NCI-H2029 treated with DMSO at 0.1 percent for 48 hours (cell line): ENCODE results near the gene ANGEL2.
A peak's percentile ranks its signal among the peaks of the same experiment; 100 is the strongest.

Source experiments
- DNase-seq: peaks from one replicate; lab custom pipeline; 2025; lab: John Stamatoyannopoulos, UW

ANGEL2 gene

GRCh38 chr1:212951126-212951946 lies 64.3 kb downstream of the ANGEL2 start:
- DNase-seq, result no peak

- DNase-seq, result peak; percentile 74
Observed at GRCh38 chr1:212950243-212951125, 65.2 kb downstream of the ANGEL2 start, which contains the start of gene VASH2. Gene VASH2, plus strand, starts transcription at chr1:212950541. Its CDS starts 1,002 bp downstream, at chr1:212951543.

- no peak for DNase-seq
Observed at GRCh38 chr1:212949771-212950170, 65.9 kb downstream of the ANGEL2 start.

GRCh38 chr1:212946872-212947271 lies 68.8 kb downstream of the ANGEL2 start:
- DNase-seq, result no peak

- DNase-seq, result no peak
Observed at GRCh38 chr1:212945463-212946160, 70.1 kb downstream of the ANGEL2 start.

GRCh38 chr1:212945056-212945455 lies 70.6 kb downstream of the ANGEL2 start:
- DNase-seq, result no peak

- no peak for DNase-seq
Observed at GRCh38 chr1:212944229-212944901, 71.3 kb downstream of the ANGEL2 start.

- no peak for DNase-seq
Observed at GRCh38 chr1:212943393-212943710, 72.3 kb downstream of the ANGEL2 start.

GRCh38 chr1:212942679-212943392 lies 72.8 kb downstream of the ANGEL2 start:
- no peak for DNase-seq
